HEK293 (cell line): ENCODE data around the gene FLRT3.

ENCODE experiments used
- MEIS1 ChIP-seq: sonication (generic); formaldehyde crosslinking; IDR thresholded peaks from 2 replicates; pipeline ENCODE4 v1.8.1; 2022; ENCODE audit warnings: missing genetic modification reagents, mild to moderate bottlenecking, borderline replicate concordance
- ZEB2 ChIP-seq: fragments of 450-650 bp; formaldehyde crosslinking; IDR thresholded peaks from 2 replicates; pipeline ENCODE4 v1.5.1; 2016; ENCODE audit warnings: missing biosample characterization, missing genetic modification characterization
- ZIC2 ChIP-seq: fragments of 450-650 bp; formaldehyde crosslinking; IDR thresholded peaks from 2 replicates; pipeline ENCODE4 v1.5.1; 2016; ENCODE audit warnings: missing biosample characterization, missing genetic modification characterization
- ZNF549 ChIP-seq: fragments of 450-650 bp; IDR thresholded peaks from 2 replicates; pipeline ENCODE4 v1.5.1; 2018; ENCODE audit warnings: missing biosample characterization, missing genetic modification characterization, mild to moderate bottlenecking, inconsistent platforms, moderate library complexity
- ZNF585B ChIP-seq: fragments of 450-650 bp; formaldehyde crosslinking; IDR thresholded peaks from 2 replicates; pipeline ENCODE4 v1.5.1; 2016; ENCODE audit warnings: missing biosample characterization, missing genetic modification characterization
- ZNF660 ChIP-seq: fragments of 450-650 bp; IDR thresholded peaks from 2 replicates; pipeline ENCODE4 v1.5.1; 2018; ENCODE audit warnings: missing biosample characterization, mild to moderate bottlenecking, missing genetic modification characterization
- TF ChIP-seq, protein P1 (sequence below): fragments of 450-650 bp; formaldehyde crosslinking; IDR thresholded peaks from 2 replicates; pipeline ENCODE4 v1.5.1; 2016; ENCODE audit warnings: missing biosample characterization, missing genetic modification characterization
- TF ChIP-seq, protein P2 (sequence below): fragments of 450-650 bp; formaldehyde crosslinking; IDR thresholded peaks from 2 replicates; pipeline ENCODE4 v1.5.1; 2016; ENCODE audit warnings: missing biosample characterization, missing genetic modification characterization
- TF ChIP-seq, protein P3 (sequence below): fragments of 450-650 bp; formaldehyde crosslinking; IDR thresholded peaks from 2 replicates; pipeline ENCODE4 v1.5.1; 2016; ENCODE audit warnings: missing biosample characterization, missing genetic modification characterization, low read depth
- TF ChIP-seq, protein P4 (sequence below): fragments of 450-650 bp; formaldehyde crosslinking; optimal IDR thresholded peaks from 2 replicates; pipeline ENCODE3; 2016; ENCODE audit warnings: missing biosample characterization, mild to moderate bottlenecking, missing genetic modification characterization
- TF ChIP-seq, protein P5 (sequence below): fragments of 450-650 bp; formaldehyde crosslinking; IDR thresholded peaks from 2 replicates; pipeline ENCODE4 v1.5.1; 2016; ENCODE audit warnings: missing biosample characterization, missing genetic modification characterization
- TF ChIP-seq, protein P6 (sequence below): fragments of 450-650 bp; formaldehyde crosslinking; IDR thresholded peaks from 2 replicates; pipeline ENCODE4 v1.5.1; 2016; ENCODE audit warnings: missing biosample characterization, missing genetic modification characterization

GRCh38 chr20:14333721-14334120, 3.7 kb downstream of the FLRT3 start:
- TF ChIP-seq, protein P1, sequence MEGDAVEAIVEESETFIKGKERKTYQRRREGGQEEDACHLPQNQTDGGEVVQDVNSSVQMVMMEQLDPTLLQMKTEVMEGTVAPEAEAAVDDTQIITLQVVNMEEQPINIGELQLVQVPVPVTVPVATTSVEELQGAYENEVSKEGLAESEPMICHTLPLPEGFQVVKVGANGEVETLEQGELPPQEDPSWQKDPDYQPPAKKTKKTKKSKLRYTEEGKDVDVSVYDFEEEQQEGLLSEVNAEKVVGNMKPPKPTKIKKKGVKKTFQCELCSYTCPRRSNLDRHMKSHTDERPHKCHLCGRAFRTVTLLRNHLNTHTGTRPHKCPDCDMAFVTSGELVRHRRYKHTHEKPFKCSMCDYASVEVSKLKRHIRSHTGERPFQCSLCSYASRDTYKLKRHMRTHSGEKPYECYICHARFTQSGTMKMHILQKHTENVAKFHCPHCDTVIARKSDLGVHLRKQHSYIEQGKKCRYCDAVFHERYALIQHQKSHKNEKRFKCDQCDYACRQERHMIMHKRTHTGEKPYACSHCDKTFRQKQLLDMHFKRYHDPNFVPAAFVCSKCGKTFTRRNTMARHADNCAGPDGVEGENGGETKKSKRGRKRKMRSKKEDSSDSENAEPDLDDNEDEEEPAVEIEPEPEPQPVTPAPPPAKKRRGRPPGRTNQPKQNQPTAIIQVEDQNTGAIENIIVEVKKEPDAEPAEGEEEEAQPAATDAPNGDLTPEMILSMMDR (tag by site-specific recombination): no peak
- TF ChIP-seq, protein P2, sequence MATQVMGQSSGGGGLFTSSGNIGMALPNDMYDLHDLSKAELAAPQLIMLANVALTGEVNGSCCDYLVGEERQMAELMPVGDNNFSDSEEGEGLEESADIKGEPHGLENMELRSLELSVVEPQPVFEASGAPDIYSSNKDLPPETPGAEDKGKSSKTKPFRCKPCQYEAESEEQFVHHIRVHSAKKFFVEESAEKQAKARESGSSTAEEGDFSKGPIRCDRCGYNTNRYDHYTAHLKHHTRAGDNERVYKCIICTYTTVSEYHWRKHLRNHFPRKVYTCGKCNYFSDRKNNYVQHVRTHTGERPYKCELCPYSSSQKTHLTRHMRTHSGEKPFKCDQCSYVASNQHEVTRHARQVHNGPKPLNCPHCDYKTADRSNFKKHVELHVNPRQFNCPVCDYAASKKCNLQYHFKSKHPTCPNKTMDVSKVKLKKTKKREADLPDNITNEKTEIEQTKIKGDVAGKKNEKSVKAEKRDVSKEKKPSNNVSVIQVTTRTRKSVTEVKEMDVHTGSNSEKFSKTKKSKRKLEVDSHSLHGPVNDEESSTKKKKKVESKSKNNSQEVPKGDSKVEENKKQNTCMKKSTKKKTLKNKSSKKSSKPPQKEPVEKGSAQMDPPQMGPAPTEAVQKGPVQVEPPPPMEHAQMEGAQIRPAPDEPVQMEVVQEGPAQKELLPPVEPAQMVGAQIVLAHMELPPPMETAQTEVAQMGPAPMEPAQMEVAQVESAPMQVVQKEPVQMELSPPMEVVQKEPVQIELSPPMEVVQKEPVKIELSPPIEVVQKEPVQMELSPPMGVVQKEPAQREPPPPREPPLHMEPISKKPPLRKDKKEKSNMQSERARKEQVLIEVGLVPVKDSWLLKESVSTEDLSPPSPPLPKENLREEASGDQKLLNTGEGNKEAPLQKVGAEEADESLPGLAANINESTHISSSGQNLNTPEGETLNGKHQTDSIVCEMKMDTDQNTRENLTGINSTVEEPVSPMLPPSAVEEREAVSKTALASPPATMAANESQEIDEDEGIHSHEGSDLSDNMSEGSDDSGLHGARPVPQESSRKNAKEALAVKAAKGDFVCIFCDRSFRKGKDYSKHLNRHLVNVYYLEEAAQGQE (tag by site-specific recombination): no peak
- TF ChIP-seq ZIC2 (no peak), ZEB2 (tag by site-specific recombination) (no peak), ZNF660 (tag by site-specific recombination) (no peak), ZNF585B (tag by site-specific recombination) (no peak), MEIS1 (no peak), ZNF549 (tag by site-specific recombination) (no peak)
- TF ChIP-seq, protein P3, sequence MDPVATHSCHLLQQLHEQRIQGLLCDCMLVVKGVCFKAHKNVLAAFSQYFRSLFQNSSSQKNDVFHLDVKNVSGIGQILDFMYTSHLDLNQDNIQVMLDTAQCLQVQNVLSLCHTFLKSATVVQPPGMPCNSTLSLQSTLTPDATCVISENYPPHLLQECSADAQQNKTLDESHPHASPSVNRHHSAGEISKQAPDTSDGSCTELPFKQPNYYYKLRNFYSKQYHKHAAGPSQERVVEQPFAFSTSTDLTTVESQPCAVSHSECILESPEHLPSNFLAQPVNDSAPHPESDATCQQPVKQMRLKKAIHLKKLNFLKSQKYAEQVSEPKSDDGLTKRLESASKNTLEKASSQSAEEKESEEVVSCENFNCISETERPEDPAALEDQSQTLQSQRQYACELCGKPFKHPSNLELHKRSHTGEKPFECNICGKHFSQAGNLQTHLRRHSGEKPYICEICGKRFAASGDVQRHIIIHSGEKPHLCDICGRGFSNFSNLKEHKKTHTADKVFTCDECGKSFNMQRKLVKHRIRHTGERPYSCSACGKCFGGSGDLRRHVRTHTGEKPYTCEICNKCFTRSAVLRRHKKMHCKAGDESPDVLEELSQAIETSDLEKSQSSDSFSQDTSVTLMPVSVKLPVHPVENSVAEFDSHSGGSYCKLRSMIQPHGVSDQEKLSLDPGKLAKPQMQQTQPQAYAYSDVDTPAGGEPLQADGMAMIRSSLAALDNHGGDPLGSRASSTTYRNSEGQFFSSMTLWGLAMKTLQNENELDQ: no peak
- TF ChIP-seq, protein P4, sequence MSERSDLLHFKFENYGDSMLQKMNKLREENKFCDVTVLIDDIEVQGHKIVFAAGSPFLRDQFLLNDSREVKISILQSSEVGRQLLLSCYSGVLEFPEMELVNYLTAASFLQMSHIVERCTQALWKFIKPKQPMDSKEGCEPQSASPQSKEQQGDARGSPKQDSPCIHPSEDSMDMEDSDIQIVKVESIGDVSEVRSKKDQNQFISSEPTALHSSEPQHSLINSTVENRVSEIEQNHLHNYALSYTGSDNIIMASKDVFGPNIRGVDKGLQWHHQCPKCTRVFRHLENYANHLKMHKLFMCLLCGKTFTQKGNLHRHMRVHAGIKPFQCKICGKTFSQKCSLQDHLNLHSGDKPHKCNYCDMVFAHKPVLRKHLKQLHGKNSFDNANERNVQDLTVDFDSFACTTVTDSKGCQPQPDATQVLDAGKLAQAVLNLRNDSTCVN (tag by site-specific recombination): no peak
- TF ChIP-seq, protein P5, sequence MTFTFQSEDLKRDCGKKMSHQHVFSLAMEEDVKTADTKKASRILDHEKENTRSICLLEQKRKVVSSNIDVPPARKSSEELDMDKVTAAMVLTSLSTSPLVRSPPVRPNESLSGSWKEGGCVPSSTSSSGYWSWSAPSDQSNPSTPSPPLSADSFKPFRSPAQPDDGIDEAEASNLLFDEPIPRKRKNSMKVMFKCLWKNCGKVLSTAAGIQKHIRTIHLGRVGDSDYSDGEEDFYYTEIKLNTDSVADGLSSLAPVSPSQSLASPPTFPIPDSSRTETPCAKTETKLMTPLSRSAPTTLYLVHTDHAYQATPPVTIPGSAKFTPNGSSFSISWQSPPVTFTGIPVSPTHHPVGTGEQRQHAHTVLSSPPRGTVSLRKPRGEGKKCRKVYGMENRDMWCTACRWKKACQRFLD: no peak
- TF ChIP-seq, protein P6, sequence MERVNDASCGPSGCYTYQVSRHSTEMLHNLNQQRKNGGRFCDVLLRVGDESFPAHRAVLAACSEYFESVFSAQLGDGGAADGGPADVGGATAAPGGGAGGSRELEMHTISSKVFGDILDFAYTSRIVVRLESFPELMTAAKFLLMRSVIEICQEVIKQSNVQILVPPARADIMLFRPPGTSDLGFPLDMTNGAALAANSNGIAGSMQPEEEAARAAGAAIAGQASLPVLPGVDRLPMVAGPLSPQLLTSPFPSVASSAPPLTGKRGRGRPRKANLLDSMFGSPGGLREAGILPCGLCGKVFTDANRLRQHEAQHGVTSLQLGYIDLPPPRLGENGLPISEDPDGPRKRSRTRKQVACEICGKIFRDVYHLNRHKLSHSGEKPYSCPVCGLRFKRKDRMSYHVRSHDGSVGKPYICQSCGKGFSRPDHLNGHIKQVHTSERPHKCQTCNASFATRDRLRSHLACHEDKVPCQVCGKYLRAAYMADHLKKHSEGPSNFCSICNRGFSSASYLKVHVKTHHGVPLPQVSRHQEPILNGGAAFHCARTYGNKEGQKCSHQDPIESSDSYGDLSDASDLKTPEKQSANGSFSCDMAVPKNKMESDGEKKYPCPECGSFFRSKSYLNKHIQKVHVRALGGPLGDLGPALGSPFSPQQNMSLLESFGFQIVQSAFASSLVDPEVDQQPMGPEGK (tag by site-specific recombination): no peak
